Measurements from ENCODE around the gene ARHGEF10L.

The ARHGEF10L gene

DNA sequence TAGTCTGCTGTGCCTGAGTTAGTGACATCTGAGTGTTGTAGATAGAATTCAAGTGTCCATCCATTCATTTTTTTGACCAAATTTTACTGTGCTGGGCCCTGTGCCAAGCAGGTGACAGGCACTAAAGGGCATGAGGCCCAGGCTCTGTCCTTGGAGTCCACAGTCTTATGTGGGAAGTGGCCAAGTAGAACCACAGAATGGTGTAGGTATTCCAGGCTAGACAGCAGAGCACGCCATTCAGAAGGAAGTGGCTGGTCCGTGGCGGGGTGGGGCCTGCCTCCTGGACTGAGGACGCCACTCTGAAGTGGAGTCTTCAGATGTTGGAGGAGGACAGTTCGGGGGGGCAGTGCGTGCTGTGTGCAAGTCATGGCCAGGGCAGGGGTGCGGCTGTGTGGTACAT lies 146.8 kb downstream of the ARHGEF10L start:
- no peaks in the 10 kb centered on the region for H3K4me1 ChIP-seq (ENCODE audit: control insufficient read depth, insufficient read depth, low read length)
- no peak overlapping the region for H3K27ac ChIP-seq (ENCODE audit: low read depth, low read length)

DNA sequence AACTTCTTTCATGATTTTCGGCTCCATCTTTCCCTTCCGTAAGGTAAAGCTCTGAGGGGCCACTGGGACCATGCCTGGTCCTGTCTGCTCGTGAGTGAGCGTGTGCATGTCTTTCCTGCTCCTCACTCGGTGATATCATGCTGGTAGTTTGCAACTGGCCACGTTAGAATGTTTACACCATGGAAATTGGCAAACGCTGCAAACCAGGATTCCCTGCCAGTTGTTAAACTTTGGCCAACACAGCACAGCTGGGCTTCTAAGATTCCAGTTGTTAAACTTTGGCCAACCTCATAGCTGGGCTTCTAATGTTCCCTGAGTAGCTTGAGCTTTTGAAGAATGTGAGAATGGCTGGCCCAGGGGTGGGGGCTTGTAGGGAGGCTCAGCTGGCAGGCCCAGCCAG lies 147.6 kb downstream of the ARHGEF10L start:
- no peaks in the 10 kb centered on the region for H3K27me3 ChIP-seq (ENCODE audit: control insufficient read depth, insufficient read depth, low read length)
- no peak overlapping the region for H3K27ac ChIP-seq (ENCODE audit: low read depth, low read length)
- H3K9ac ChIP-seq (ENCODE audit: low read length) = no peak overlapping the region
- peaks cover 22% of the 10 kb centered on the region for H3K36me3 ChIP-seq (ENCODE audit: control insufficient read depth, insufficient read depth, low read length)
- H3K4me3 ChIP-seq (ENCODE audit: low read length) = no peak overlapping the region
- H3K4me1 ChIP-seq (ENCODE audit: control insufficient read depth, insufficient read depth, low read length) = no peaks in the 10 kb centered on the region

More for the DNA sequence above, 146.8 kb downstream of the ARHGEF10L start:
- no peaks in the 10 kb centered on the region for H3K27me3 ChIP-seq (ENCODE audit: control insufficient read depth, insufficient read depth, low read length)
- H3K36me3 ChIP-seq (ENCODE audit: control insufficient read depth, insufficient read depth, low read length) = peaks cover 22% of the 10 kb centered on the region
- no peak overlapping the region for H3K4me3 ChIP-seq (ENCODE audit: low read length)
- no peak overlapping the region for H3K9ac ChIP-seq (ENCODE audit: low read length)

DNA sequence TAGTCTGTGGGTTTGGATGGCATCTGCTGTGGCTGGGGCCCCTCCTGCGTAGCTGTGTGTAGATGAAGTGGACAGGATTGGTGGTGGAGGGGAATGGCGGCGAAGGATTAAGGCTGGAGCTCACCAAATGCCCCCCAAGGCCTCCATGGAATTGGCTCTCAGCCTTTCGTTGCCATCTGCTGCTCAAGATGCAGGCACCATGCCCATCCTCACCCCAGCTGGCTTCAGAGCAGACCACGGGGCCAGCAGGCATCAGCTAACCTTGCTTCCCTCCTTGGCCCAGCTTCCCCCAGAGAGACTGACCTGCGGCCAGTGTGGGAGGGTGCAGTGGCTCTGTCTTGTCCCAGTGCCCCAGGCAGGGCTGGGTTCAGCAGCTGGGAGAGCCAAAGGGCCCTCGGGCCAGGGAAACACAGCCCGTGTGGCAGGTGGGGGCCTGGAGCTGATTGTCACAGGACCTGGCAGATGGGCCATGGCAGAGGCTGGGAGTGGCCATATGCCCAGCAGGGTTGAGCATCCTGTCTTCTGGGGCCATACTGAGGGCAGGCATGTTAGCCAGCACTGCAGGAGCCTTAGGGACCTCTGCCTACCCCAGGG lies 148.8 kb downstream of the ARHGEF10L start:
- no peaks in the 10 kb centered on the region for H3K27me3 ChIP-seq (ENCODE audit: control insufficient read depth, insufficient read depth, low read length)
- no peaks in the 10 kb centered on the region for H3K4me1 ChIP-seq (ENCODE audit: control insufficient read depth, insufficient read depth, low read length)
- H3K9ac ChIP-seq (ENCODE audit: low read length) = no peak overlapping the region
- peaks cover 25% of the 10 kb centered on the region for H3K36me3 ChIP-seq (ENCODE audit: control insufficient read depth, insufficient read depth, low read length)
- no peak overlapping the region for H3K27ac ChIP-seq (ENCODE audit: low read depth, low read length)
- H3K4me3 ChIP-seq (ENCODE audit: low read length) = no peak overlapping the region

DNA sequence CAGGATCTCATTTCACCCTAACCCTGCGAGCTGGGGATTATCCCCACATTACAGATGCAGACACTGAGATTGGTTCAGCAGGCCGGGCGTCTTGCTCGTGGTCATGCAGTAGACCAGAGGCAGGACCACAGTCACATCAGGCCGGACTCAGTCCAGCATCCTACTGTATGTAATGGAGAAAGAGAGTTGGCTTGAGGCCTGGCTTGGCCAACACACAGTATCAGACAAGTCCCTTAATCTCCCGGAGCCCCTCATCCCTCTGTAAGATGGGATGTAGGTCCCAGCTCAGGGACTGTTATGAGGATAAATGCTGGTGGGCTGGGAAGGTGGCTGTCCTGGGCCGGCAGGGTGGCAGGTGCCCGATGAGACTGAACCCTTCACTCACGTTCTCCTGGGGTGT lies 149.5 kb downstream of the ARHGEF10L start:
- Histone ChIP-seq H3K4me3 (ENCODE audit: low read length) (no peak overlapping the region), H3K27me3 (ENCODE audit: control insufficient read depth, insufficient read depth, low read length) (no peaks in the 10 kb centered on the region), H3K4me1 (ENCODE audit: control insufficient read depth, insufficient read depth, low read length) (no peaks in the 10 kb centered on the region), H3K27ac (ENCODE audit: low read depth, low read length) (no peak overlapping the region), H3K9ac (ENCODE audit: low read length) (no peak overlapping the region), H3K36me3 (ENCODE audit: control insufficient read depth, insufficient read depth, low read length) (peaks cover 29% of the 10 kb centered on the region)

DNA sequence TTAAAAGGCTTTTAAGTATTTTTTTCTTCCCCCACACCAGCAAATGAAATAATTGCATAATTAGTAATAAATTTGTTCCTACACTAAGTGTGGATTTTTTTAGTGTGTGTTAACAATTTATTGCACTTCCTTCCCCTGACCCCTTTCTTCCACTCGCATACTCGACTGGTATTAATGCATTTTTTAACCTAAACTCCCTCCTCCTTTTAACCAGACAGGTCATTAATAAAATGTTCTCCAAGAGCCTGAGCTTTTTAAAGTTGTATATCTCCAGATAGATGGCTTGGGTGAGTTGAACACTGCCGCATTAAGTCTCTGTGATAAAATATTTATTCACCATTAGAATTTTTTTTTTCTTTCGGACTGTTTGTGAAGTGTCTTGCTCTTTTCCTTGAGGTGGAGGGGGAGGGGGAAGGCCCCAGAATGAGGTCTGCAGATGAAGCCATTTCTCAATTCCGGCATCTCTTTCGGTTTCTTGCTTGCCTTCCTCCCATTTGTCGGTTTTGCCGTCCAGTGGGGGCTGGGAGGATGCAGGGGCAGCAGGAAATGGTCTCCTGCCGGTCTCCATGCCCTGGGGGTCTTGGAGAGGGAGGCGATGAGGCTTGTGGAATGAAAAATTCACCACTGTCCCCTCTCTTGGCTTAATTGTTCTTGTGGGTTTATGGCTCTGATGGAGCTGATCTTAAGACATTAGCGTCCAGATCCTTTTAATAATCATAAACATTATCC lies 151.6 kb downstream of the ARHGEF10L start:
- H3K4me3 ChIP-seq (ENCODE audit: low read length) = no peak overlapping the region
- no peaks in the 10 kb centered on the region for H3K27me3 ChIP-seq (ENCODE audit: control insufficient read depth, insufficient read depth, low read length)
- H3K27ac ChIP-seq (ENCODE audit: low read depth, low read length) = no peak overlapping the region
- peaks cover 33% of the 10 kb centered on the region for H3K36me3 ChIP-seq (ENCODE audit: control insufficient read depth, insufficient read depth, low read length)
- H3K9ac ChIP-seq (ENCODE audit: low read length) = no peak overlapping the region
- H3K4me1 ChIP-seq (ENCODE audit: control insufficient read depth, insufficient read depth, low read length) = no peaks in the 10 kb centered on the region

DNA sequence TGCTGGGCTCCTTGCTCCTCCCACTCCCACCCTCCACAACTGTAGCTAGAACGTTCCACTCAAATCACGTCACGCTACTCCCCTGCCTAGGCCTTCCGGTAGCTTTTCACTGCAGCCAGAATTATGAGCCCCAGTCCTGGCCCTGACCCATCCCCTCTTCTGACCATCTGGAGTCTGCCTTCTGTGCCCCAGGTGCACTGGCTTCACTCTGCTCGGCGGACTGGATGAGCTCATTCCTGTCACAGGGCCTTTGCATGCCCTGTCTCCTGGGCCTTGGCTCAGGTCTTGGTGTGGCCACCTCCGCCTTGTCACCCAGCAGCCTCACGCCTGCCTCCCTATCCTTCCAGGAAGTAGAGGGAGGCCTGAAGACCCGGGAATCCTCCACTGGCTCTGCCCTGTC lies 153.1 kb downstream of the ARHGEF10L start:
- H3K36me3 ChIP-seq (ENCODE audit: control insufficient read depth, insufficient read depth, low read length) = peaks cover 30% of the 10 kb centered on the region
- H3K9ac ChIP-seq (ENCODE audit: low read length) = no peak overlapping the region
- H3K27ac ChIP-seq (ENCODE audit: low read depth, low read length) = no peak overlapping the region
- peaks cover 2% of the 10 kb centered on the region for H3K4me1 ChIP-seq (ENCODE audit: control insufficient read depth, insufficient read depth, low read length)
- no peaks in the 10 kb centered on the region for H3K27me3 ChIP-seq (ENCODE audit: control insufficient read depth, insufficient read depth, low read length)
- no peak overlapping the region for H3K4me3 ChIP-seq (ENCODE audit: low read length)

DNA sequence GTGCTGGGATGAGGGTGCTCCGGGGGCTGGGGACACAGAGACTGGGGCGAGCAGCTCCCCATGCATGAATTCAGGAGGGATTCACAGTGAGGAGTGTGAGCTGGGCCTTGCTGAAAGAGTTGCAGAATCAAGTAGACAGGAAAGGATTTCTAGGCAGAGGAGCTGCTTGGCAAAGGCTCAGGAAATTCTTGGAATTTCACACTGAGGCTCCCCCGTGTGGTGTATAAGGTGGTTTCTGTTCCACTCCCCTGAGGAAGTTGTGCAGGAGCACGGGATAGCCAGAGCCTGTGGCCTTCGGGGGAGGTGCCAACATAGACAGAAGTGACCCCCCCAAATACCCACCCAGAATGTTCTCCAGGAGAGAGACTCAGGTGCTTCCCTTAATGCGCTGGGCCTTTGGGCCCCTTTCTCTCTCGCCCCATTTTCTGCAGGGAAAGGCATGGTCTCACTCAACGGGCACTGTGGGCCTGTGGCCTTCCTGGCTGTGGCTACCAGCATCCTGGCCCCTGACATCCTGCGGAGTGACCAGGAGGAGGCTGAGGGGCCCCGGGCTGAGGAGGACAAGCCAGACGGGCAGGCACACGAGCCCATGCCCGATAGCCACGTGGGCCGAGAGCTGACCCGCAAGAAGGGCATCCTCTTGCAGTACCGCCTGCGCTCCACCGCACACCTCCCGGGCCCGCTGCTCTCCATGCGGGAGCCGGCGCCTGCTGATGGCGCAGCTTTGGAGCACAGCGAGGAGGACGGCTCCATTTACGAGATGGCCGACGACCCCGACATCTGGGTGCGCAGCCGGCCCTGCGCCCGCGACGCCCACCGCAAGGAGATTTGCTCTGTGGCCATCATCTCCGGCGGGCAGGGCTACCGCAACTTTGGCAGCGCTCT lies 157.2 kb downstream of the ARHGEF10L start:
- Histone ChIP-seq H3K4me1 (ENCODE audit: control insufficient read depth, insufficient read depth, low read length) (peaks cover 2% of the 10 kb centered on the region), H3K36me3 (ENCODE audit: control insufficient read depth, insufficient read depth, low read length) (peaks cover 11% of the 10 kb centered on the region), H3K9ac (ENCODE audit: low read length) (no peak overlapping the region), H3K27ac (ENCODE audit: low read depth, low read length) (no peak overlapping the region), H3K4me3 (ENCODE audit: low read length) (no peak overlapping the region), H3K27me3 (ENCODE audit: control insufficient read depth, insufficient read depth, low read length) (no peaks in the 10 kb centered on the region)

DNA sequence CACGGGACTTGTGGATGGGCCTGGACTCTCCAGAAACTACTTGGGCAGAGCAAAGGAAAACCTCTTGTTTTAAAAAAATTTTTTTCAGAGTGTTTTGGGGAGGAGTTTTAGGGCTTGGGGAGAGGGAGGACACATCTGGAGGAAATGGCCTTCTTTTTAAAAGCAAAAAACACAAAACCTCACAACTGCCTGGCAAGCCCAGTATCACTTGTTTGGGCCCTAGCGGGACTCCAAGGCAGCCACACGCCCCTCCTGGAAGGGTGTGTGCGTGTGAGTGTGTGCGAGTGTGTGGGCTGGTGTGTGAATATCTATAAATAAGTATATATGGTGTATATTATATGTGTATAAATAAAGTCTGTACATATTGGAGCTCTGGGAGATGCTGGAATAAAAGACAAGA lies 158.0 kb downstream of the ARHGEF10L start:
- H3K36me3 ChIP-seq (ENCODE audit: control insufficient read depth, insufficient read depth, low read length) = peaks cover 11% of the 10 kb centered on the region
- H3K4me1 ChIP-seq (ENCODE audit: control insufficient read depth, insufficient read depth, low read length) = peaks cover 2% of the 10 kb centered on the region
- H3K27ac ChIP-seq (ENCODE audit: low read depth, low read length) = no peak overlapping the region
- no peak overlapping the region for H3K4me3 ChIP-seq (ENCODE audit: low read length)
- no peaks in the 10 kb centered on the region for H3K27me3 ChIP-seq (ENCODE audit: control insufficient read depth, insufficient read depth, low read length)
- H3K9ac ChIP-seq (ENCODE audit: low read length) = no peak overlapping the region

DNA sequence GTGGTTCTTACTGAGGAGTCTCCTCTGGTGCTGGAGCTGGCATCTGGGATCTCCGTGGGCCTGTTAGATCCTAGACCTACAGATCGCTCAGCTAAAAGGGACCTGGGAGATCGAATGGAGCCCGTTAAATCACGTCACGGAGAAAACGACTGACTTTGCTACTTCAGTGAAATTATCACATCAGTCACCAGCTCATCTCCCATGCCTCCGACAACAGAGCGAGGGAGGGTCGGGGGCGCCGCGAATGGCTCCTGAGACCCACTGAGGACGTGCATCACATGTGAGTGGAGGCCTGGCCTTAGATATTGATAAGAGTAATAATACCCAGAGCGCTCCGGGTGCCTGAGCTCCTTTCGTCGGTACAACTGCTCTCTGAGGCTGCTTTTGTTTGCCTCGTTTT lies 160.1 kb downstream of the ARHGEF10L start:
- Histone ChIP-seq H3K9ac (ENCODE audit: low read length) (no peak overlapping the region), H3K27ac (ENCODE audit: low read depth, low read length) (no peak overlapping the region), H3K36me3 (ENCODE audit: control insufficient read depth, insufficient read depth, low read length) (peaks cover 4% of the 10 kb centered on the region), H3K27me3 (ENCODE audit: control insufficient read depth, insufficient read depth, low read length) (no peaks in the 10 kb centered on the region), H3K4me3 (ENCODE audit: low read length) (no peak overlapping the region), H3K4me1 (ENCODE audit: control insufficient read depth, insufficient read depth, low read length) (peaks cover 2% of the 10 kb centered on the region)

DNA sequence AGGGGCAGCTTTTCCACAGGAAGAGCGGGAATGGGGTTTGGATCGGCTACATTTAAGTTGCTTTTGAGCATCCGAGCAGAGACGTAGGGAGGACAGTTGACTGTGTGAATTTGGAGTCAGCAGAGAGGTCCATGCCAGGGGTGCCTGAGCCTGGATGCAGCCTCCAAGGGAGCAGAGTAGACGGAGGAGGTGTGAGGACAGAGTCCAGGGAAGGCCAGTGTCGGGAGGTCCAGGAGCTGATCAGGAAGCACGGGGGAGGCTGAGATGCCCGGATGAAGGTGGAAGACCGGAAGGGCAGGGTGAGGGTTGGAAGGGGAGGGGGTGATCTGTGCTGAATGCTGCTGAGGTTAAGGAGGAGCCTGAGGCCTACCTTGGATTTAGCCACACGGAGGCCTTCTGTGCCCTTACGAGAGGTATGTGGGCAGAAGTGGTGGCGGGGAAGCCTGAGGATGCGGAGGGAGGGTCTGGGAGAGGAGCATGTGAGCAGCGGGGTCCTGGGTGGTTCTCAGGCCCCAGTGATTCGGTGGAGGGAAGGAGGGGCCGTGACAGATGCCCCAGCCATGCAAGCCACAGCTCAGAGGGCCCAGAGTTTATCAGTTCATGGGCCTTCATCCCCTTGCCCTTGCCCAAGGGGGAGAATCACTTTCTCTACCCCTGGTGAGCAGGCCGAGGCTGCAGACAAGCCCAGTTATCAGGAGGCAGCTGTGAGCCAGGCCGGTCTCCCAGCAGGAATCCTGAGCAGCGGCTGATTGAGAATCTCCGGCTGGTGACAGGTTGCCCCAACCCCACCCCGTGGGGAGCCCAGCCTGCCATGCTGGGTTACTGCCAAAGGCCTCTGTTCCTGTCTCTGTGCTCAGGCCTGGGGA lies 161.7 kb downstream of the ARHGEF10L start:
- Histone ChIP-seq H3K4me1 (ENCODE audit: control insufficient read depth, insufficient read depth, low read length) (peaks cover 2% of the 10 kb centered on the region), H3K36me3 (ENCODE audit: control insufficient read depth, insufficient read depth, low read length) (no peaks in the 10 kb centered on the region), H3K27me3 (ENCODE audit: control insufficient read depth, insufficient read depth, low read length) (no peaks in the 10 kb centered on the region), H3K4me3 (ENCODE audit: low read length) (no peak overlapping the region), H3K27ac (ENCODE audit: low read depth, low read length) (no peak overlapping the region), H3K9ac (ENCODE audit: low read length) (no peak overlapping the region)

DNA sequence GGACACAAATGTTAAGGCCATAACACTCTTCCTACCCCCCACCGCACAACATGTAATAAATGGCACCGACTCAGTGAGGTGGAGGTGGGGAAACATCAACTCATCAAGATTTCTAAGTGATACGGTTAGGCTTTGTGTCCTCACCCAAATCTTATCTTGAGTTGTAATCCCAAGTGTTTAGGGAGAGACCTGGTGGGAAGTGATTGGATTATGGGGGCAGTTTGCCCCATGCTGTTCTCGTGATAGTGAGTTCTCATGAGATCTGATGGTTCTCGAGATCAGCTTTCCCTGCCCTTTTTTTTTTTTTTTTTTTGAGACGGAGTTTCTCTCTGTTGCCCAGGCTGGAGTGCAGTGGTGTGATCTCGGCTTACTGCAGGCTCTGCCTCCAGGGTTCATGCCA lies 164.7 kb downstream of the ARHGEF10L start:
- H3K27me3 ChIP-seq (ENCODE audit: control insufficient read depth, insufficient read depth, low read length) = peaks cover 3% of the 10 kb centered on the region
- H3K36me3 ChIP-seq (ENCODE audit: control insufficient read depth, insufficient read depth, low read length) = no peaks in the 10 kb centered on the region
- no peaks in the 10 kb centered on the region for H3K4me1 ChIP-seq (ENCODE audit: control insufficient read depth, insufficient read depth, low read length)
- no peak overlapping the region for H3K4me3 ChIP-seq (ENCODE audit: low read length)
- no peak overlapping the region for H3K9ac ChIP-seq (ENCODE audit: low read length)
- no peak overlapping the region for H3K27ac ChIP-seq (ENCODE audit: low read depth, low read length)

DNA sequence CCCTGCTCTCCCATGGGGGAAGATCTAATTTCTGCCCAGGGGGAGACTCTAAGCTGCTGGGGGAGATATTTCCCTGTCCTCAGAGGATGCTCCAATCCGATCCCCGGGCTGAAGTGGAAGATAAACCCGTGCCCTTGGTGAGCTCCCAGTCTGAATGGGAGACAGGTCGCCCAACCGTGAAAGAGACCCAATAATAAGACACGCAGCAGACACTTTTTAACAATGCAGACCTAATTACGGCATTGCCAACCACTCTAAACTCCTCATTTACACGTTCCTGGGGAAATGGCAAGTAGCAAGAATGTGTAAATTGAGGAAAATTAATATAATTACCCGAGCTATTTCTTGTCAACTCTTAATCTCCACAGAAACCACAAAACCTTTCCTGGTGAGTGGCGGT lies 166.9 kb downstream of the ARHGEF10L start:
- H3K27me3 ChIP-seq (ENCODE audit: control insufficient read depth, insufficient read depth, low read length) = peaks cover 3% of the 10 kb centered on the region
- H3K27ac ChIP-seq (ENCODE audit: low read depth, low read length) = no peak overlapping the region
- H3K9ac ChIP-seq (ENCODE audit: low read length) = no peak overlapping the region
- H3K4me1 ChIP-seq (ENCODE audit: control insufficient read depth, insufficient read depth, low read length) = no peaks in the 10 kb centered on the region
- no peaks in the 10 kb centered on the region for H3K36me3 ChIP-seq (ENCODE audit: control insufficient read depth, insufficient read depth, low read length)
- H3K4me3 ChIP-seq (ENCODE audit: low read length) = no peak overlapping the region
